T-cell (primary cell): ENCODE data around the gene ASB2. TPM values are rescaled to one million over a fixed set of nuclear protein-coding genes. Genes with fewer than 3 reads are reported as not detected.

Experiments
- ATAC-seq, 4 experiments: fragments of 200-7000 bp in 3 of 4; fragments of 150-1000 bp in 1 of 4; cut with Tn5 transposase; replicated peaks in 1 of 4; 1 replicate in 3 of 4; 2 replicates in 1 of 4; pipeline ENCODE4 v1.10.0; 2021; ENCODE audit warnings: moderate library complexity in 3 of 4, mild to moderate bottlenecking in 2 of 4, moderate number of reproducible peaks in 1 of 4
- CTCF ChIA-PET, 2 donors: fragments of 300-600 bp; sonication (Branson Sonifier 250); formaldehyde crosslinking; loops; one replicate each; lab custom pipeline; 2022; ENCODE audit warnings: antibody characterized with exemption in 2 of 2; lab: Charles Lee
- POLR2A ChIA-PET, 2 donors: fragments of 300-600 bp; sonication (Branson Sonifier 250); formaldehyde crosslinking; loops; one replicate each; lab custom pipeline; 2022; ENCODE audit warnings: antibody characterized with exemption in 2 of 2; lab: Charles Lee
- DNase-seq, 35 experiments: peaks; one replicate each; pipeline versions ENCODE4 v3.0.0 to v3.0.0-alpha.2; 2013 to 2023
- H3K27ac ChIP-seq: one replicate; pipeline ENCODE4 v1.5.1; 2013; ENCODE audit warnings: low read length
- H3K27me3 ChIP-seq, 2 experiments: replicated peaks in 1 of 2; 1 replicate in 1 of 2; 2 replicates in 1 of 2; pipeline versions ENCODE4 v1.6.1 to v1.7.0; 2013; ENCODE audit warnings: low read length in 1 of 2, mixed read lengths in 1 of 2; ENCODE audit not compliant: control insufficient read depth in 2 of 2, insufficient read depth in 2 of 2; ENCODE audit errors: extremely low read depth in 1 of 2
- H3K36me3 ChIP-seq, 2 donors: 1 replicate in 1 of 2; 2 replicates in 1 of 2; pipeline versions ENCODE4 v1.6.1 to v1.7.0; 2013; ENCODE audit warnings: low read length in 1 of 2; ENCODE audit not compliant: control insufficient read depth in 2 of 2, insufficient read depth in 1 of 2; ENCODE audit errors: extremely low read depth in 1 of 2
- H3K4me1 ChIP-seq, 2 experiments: 1 replicate in 1 of 2; 2 replicates in 1 of 2; pipeline versions ENCODE4 v1.6.1 to v1.7.0; 2013; ENCODE audit warnings: low read length in 2 of 2, mixed read lengths in 1 of 2; ENCODE audit not compliant: insufficient read depth in 2 of 2, control insufficient read depth in 1 of 2; ENCODE audit errors: extremely low read depth in 1 of 2
- H3K4me3 ChIP-seq, 2 donors: 1 replicate in 1 of 2; 2 replicates in 1 of 2; pipeline versions ENCODE4 v1.5.1 to v1.7.0; 2013; ENCODE audit warnings: mild to moderate bottlenecking in 2 of 2, low read length in 1 of 2, moderate library complexity in 1 of 2; ENCODE audit not compliant: control insufficient read depth in 1 of 2; ENCODE audit errors: extremely low read depth in 1 of 2
- H3K9me3 ChIP-seq: 2 replicates; pipeline ENCODE4 v1.7.0; 2013
- H3K27ac Mint-ChIP-seq, 2 donors: one replicate each; pipeline ENCODE4 v1.8.0; 2020 to 2021; ENCODE audit warnings: mild to moderate bottlenecking in 2 of 2, mixed read lengths in 2 of 2
- H3K27me3 Mint-ChIP-seq, 2 donors: one replicate each; pipeline ENCODE4 v1.8.0; 2021 to 2022; ENCODE audit warnings: mixed read lengths in 2 of 2
- H3K36me3 Mint-ChIP-seq: one replicate; pipeline ENCODE4 v1.8.0; 2021; ENCODE audit warnings: mixed read lengths
- H3K4me1 Mint-ChIP-seq, 3 donors: one replicate each; pipeline ENCODE4 v1.8.0; 2020 to 2022; ENCODE audit warnings: mixed read lengths in 3 of 3, mild to moderate bottlenecking in 1 of 3
- H3K4me3 Mint-ChIP-seq, 3 donors: one replicate each; pipeline ENCODE4 v1.8.0; 2020 to 2022; ENCODE audit warnings: mild to moderate bottlenecking in 3 of 3, mixed read lengths in 3 of 3, moderate library complexity in 3 of 3
- H3K9me3 Mint-ChIP-seq, 3 donors: one replicate each; pipeline ENCODE4 v1.8.0; 2020 to 2022; ENCODE audit warnings: mixed read lengths in 3 of 3
- WGBS: methylation state at CpG from one replicate; pipeline ENCODE4 v1.1.5; 2013; ENCODE audit warnings: missing lambda C conversion rate; ENCODE audit not compliant: insufficient coverage; 5-methylcytosine and 5-hydroxymethylcytosine counted together
- total RNA-seq, 35 experiments: library from RNA in 6 of 35; stranded (reverse) in 6 of 35; fragments of 120-200 nt in 1 of 35; gene quantifications; one replicate each; pipeline versions ENCODE4 v1.2.1 to v1.2.4 and lab custom pipeline; 2013 to 2026

Gene ASB2
- total RNA-seq, 5 donors from 2014 or later (not counting 1 experiment from before 2014, with no cell fraction given): 2.7 to 5.4 (median 3.3) TPM

GRCh38 chr14:93949511-93950075 is 26.8 kb downstream of the ASB2 start:
- H3K4me1 Mint-ChIP-seq: peaks cover 19 to 21% (median 20%) of the 10 kb centered on the region in 3 donors
- no peaks in the 10 kb centered on the region for H3K9me3 Mint-ChIP-seq
- Histone ChIP-seq H3K27me3 (no peaks in the 10 kb centered on the region), H3K9me3 (no peaks in the 10 kb centered on the region), H3K4me1 (peaks cover under 1 to 25% of the 10 kb centered on the region in 2 experiments), H3K27ac (no peak overlapping the region), H3K36me3 (no peaks in the 10 kb centered on the region), H3K4me3 (no peak overlapping the region)
- no peaks in the 10 kb centered on the region for H3K36me3 Mint-ChIP-seq
- ChIA-PET POLR2A (no interaction called here), CTCF (interaction anchor here in 1 of 2 donors (0.5 kb wide), 1 partner anchor 849 kb away, joined by 4 read pairs; no protein-coding TSS in a partner anchor)
- DNase-seq: no peak
- no peak overlapping the region for H3K27ac Mint-ChIP-seq
- no peaks in the 10 kb centered on the region for H3K27me3 Mint-ChIP-seq
- 97% methylated on average over 13 of the region's 13 CpGs for WGBS
- no peak overlapping the region for H3K4me3 Mint-ChIP-seq
- ATAC-seq: no peak

- ChIA-PET CTCF (interaction anchor here in 1 of 2 donors (0.5 kb wide), 3 partner anchors 9 to 783 kb away, joined by 3 read pairs; no protein-coding TSS in a partner anchor), POLR2A (no interaction called here)
- DNase-seq (no peak), ATAC-seq (no peak)
- no peaks in the 10 kb centered on the region for H3K9me3 Mint-ChIP-seq
- no peaks in the 10 kb centered on the region for H3K36me3 Mint-ChIP-seq
- 91% methylated on average over 12 of the region's 19 CpGs for WGBS
- H3K4me1 Mint-ChIP-seq: no peaks in the 10 kb centered on the region
- H3K4me3 Mint-ChIP-seq: no peak overlapping the region
- no peaks in the 10 kb centered on the region for H3K36me3 ChIP-seq
- H3K9me3 ChIP-seq: no peaks in the 10 kb centered on the region
- no peak overlapping the region for H3K27ac Mint-ChIP-seq
- H3K27ac ChIP-seq: no peak overlapping the region
- no peaks in the 10 kb centered on the region for H3K27me3 ChIP-seq
- no peak overlapping the region for H3K4me3 ChIP-seq
- H3K4me1 ChIP-seq: peaks cover 0 to 2% of the 10 kb centered on the region in 2 experiments
- no peaks in the 10 kb centered on the region for H3K27me3 Mint-ChIP-seq
Observed at GRCh38 chr14:93947282-93947681, 29.1 kb downstream of the ASB2 start.

- Mint-ChIP-seq H3K4me1 (no peaks in the 10 kb centered on the region), H3K27me3 (no peaks in the 10 kb centered on the region), H3K4me3 (no peak overlapping the region), H3K27ac (no peak overlapping the region), H3K36me3 (no peaks in the 10 kb centered on the region), H3K9me3 (no peaks in the 10 kb centered on the region)
- H3K4me3 ChIP-seq: no peak overlapping the region
- H3K4me1 ChIP-seq: no peaks in the 10 kb centered on the region
- H3K27me3 ChIP-seq: no peaks in the 10 kb centered on the region
- ATAC-seq: no peak
- H3K36me3 ChIP-seq: no peaks in the 10 kb centered on the region
- H3K27ac ChIP-seq: no peak overlapping the region
- DNase-seq: no peak
- POLR2A ChIA-PET: no interaction called here
- no peaks in the 10 kb centered on the region for H3K9me3 ChIP-seq
- 97% methylated on average over 6 of the region's 7 CpGs for WGBS
- CTCF ChIA-PET: interaction anchor here (0.5 to 0.8 kb wide), 4 partner anchors 24 to 782 kb away, joined by 3 to 4 read pairs (median 3); no protein-coding TSS in a partner anchor
Observed at GRCh38 chr14:93946541-93947090, 29.8 kb downstream of the ASB2 start.

- no peaks in the 10 kb centered on the region for H3K27me3 Mint-ChIP-seq
- no peak for ATAC-seq
- 63% methylated on average over 5 of the region's 6 CpGs for WGBS
Observed at GRCh38 chr14:93946104-93946503, 30.3 kb downstream of the ASB2 start.

GRCh38 chr14:93945070-93945399 is 31.3 kb downstream of the ASB2 start:
- Mint-ChIP-seq H3K4me3 (no peak overlapping the region), H3K36me3 (no peaks in the 10 kb centered on the region), H3K27ac (no peak overlapping the region), H3K27me3 (no peaks in the 10 kb centered on the region), H3K9me3 (no peaks in the 10 kb centered on the region), H3K4me1 (peaks cover 0 to 2% (median 2%) of the 10 kb centered on the region in 3 donors)
- peaks cover 0 to under 1% of the 10 kb centered on the region in 2 experiments for H3K4me1 ChIP-seq
- H3K4me3 ChIP-seq: no peak overlapping the region
- no peak for DNase-seq
- ATAC-seq: no peak
- H3K27me3 ChIP-seq: peaks cover 0 to 4% of the 10 kb centered on the region in 2 experiments
- POLR2A ChIA-PET: no interaction called here
- no peaks in the 10 kb centered on the region for H3K36me3 ChIP-seq
- WGBS: 90% methylated on average over 4 of the region's 5 CpGs
- H3K9me3 ChIP-seq: no peaks in the 10 kb centered on the region
- CTCF ChIA-PET: no interaction called here
- H3K27ac ChIP-seq: no peak overlapping the region

More at GRCh38 chr14:93946104-93946503, 30.3 kb downstream of the ASB2 start:
- ChIA-PET POLR2A (no interaction called here), CTCF (interaction anchor here in 1 of 2 donors (0.6 to 0.8 kb wide), 2 partner anchors 25 to 32 kb away, joined by 3 to 4 read pairs; no protein-coding TSS in a partner anchor)
- Mint-ChIP-seq H3K4me3 (no peak overlapping the region), H3K27ac (no peak overlapping the region), H3K9me3 (no peaks in the 10 kb centered on the region), H3K4me1 (no peaks in the 10 kb centered on the region), H3K36me3 (no peaks in the 10 kb centered on the region)
- DNase-seq: no peak
- H3K9me3 ChIP-seq: no peaks in the 10 kb centered on the region
- H3K27me3 ChIP-seq: no peaks in the 10 kb centered on the region
- H3K4me1 ChIP-seq: no peaks in the 10 kb centered on the region
- no peak overlapping the region for H3K4me3 ChIP-seq
- no peaks in the 10 kb centered on the region for H3K36me3 ChIP-seq
- no peak overlapping the region for H3K27ac ChIP-seq

GRCh38 chr14:93944348-93945069 is 31.9 kb downstream of the ASB2 start:
- H3K36me3 Mint-ChIP-seq: no peaks in the 10 kb centered on the region
- DNase-seq: no peak
- POLR2A ChIA-PET: no interaction called here
- peaks cover 0 to 5% of the 10 kb centered on the region in 2 experiments for H3K4me1 ChIP-seq
- peaks cover 0 to 6% (median 5%) of the 10 kb centered on the region in 3 donors for H3K4me1 Mint-ChIP-seq
- peak overlapping the region in 1 of 2 donors; percentile 36 for H3K27ac Mint-ChIP-seq
- H3K4me3 ChIP-seq: no peak overlapping the region
- H3K27me3 Mint-ChIP-seq: no peaks in the 10 kb centered on the region
- H3K27ac ChIP-seq: no peak overlapping the region
- no peaks in the 10 kb centered on the region for H3K9me3 ChIP-seq
- CTCF ChIA-PET: interaction anchor here in 1 of 2 donors (1.0 kb wide), 1 partner anchor 26 kb away, joined by 3 read pairs; no protein-coding TSS in a partner anchor
- no peak for ATAC-seq
- peaks cover 0 to 5% of the 10 kb centered on the region in 2 experiments for H3K27me3 ChIP-seq
- H3K36me3 ChIP-seq: no peaks in the 10 kb centered on the region
- no peaks in the 10 kb centered on the region for H3K9me3 Mint-ChIP-seq
- 98% methylated on average over 16 of the region's 16 CpGs for WGBS
- no peak overlapping the region for H3K4me3 Mint-ChIP-seq
